Osteoblast (primary cell): ENCODE results near the gene TACR1. TPM values are rescaled to one million over a fixed set of nuclear protein-coding genes. Genes with fewer than 3 reads are reported as not detected.

Experiments used
- DNase-seq: peaks from one replicate; pipeline ENCODE4 v3.0.0; 2011; ENCODE audit warnings: low spot score, mixed read lengths; ENCODE audit not compliant: insufficient read length; ENCODE audit errors: missing footprints
- H2AFZ ChIP-seq: 2 replicates; pipeline ENCODE4 v1.6.0; 2011; ENCODE audit warnings: mild to moderate bottlenecking, low read length
- H3K27ac ChIP-seq: 2 replicates; pipeline ENCODE4 v1.5.1; 2011; ENCODE audit warnings: mild to moderate bottlenecking, low read depth, low read length, moderate library complexity
- H3K27me3 ChIP-seq: 2 replicates; pipeline ENCODE4 v1.6.0; 2012; ENCODE audit warnings: mild to moderate bottlenecking, control low read depth, inconsistent platforms, low read length, moderate library complexity; ENCODE audit not compliant: insufficient read depth
- H3K36me3 ChIP-seq: 2 replicates; pipeline ENCODE4 v1.5.1; 2011; ENCODE audit warnings: mild to moderate bottlenecking, low read length, control low read depth, moderate library complexity; ENCODE audit not compliant: insufficient read depth
- H3K4me1 ChIP-seq: 2 replicates; pipeline ENCODE4 v1.5.1; 2011; ENCODE audit warnings: mild to moderate bottlenecking, low read length, control low read depth, moderate library complexity; ENCODE audit not compliant: insufficient read depth
- H3K4me2 ChIP-seq: 2 replicates; pipeline ENCODE4 v1.6.0; 2011; ENCODE audit warnings: mild to moderate bottlenecking, low read length; ENCODE audit not compliant: insufficient read depth
- H3K4me3 ChIP-seq: fragments of 200-600 bp; sonication (generic); 3 replicates; pipeline ENCODE4 v1.5.1; 2012; ENCODE audit warnings: mild to moderate bottlenecking, low read length, inconsistent platforms; ENCODE audit not compliant: insufficient read depth
- H3K79me2 ChIP-seq: 2 replicates; pipeline ENCODE4 v1.6.0; 2012; ENCODE audit warnings: mild to moderate bottlenecking, low read length, control low read depth, inconsistent platforms; ENCODE audit not compliant: insufficient read depth
- H3K9me3 ChIP-seq: 2 replicates; pipeline ENCODE4 v1.5.1; 2011; ENCODE audit warnings: low read depth, low read length, control low read depth
- H4K20me1 ChIP-seq: 2 replicates; pipeline ENCODE4 v1.6.0; 2012; ENCODE audit warnings: mild to moderate bottlenecking, low read length, control low read depth; ENCODE audit not compliant: insufficient read depth
- CTCF ChIP-seq: IDR thresholded peaks from 2 replicates; pipeline ENCODE4 v1.5.1; 2011; ENCODE audit warnings: mild to moderate bottlenecking, low read depth, low read length, moderate library complexity; ENCODE audit errors: extremely low read depth
- small RNA-seq: library from RNA; depleted of rRNA; stranded (forward); fragments of <200 nt; gene quantifications from one replicate; pipeline ENCODE3, GENCODE V24; 2012
- total RNA-seq: library from RNA; depleted of rRNA; stranded (reverse); fragments of >200 nt; gene quantifications from 2 replicates; pipeline ENCODE4 v1.2.3, GENCODE V29; 2012

Gene TACR1
- total RNA-seq, 1 donor, result under 0.01 TPM

GRCh38 chr2:74999468-74999867 is 199.9 kb downstream of the TACR1 start:
- Histone ChIP-seq H3K4me2 (no peak overlapping the region), H3K4me3 (no peak overlapping the region), H3K79me2 (no peaks in the 10 kb centered on the region), H3K27ac (no peak overlapping the region), H3K27me3 (no peaks in the 10 kb centered on the region), H4K20me1 (no peaks in the 10 kb centered on the region), H2AFZ (no peak overlapping the region), H3K9me3 (no peaks in the 10 kb centered on the region), H3K36me3 (no peaks in the 10 kb centered on the region), H3K4me1 (no peaks in the 10 kb centered on the region)
- no peak for TF ChIP-seq CTCF
- DNase-seq, result no peak

Small RNA genes within 50 kb of the gene (small RNA-seq; reads per million reads assigned to genes)
- 2.3 reads per million, percentile 70 among the genes with 10 or more reads in this experiment for gene MIR5000

Other genes with a start within 250 kb of the TACR1 start
- 18.9 and 23.5 TPM in 2 replicates for gene POLE4, start 240.9 kb downstream of the TACR1 start, total RNA-seq